Fibroblast of lung (primary cell): Measurements from ENCODE around the gene CARD14. TPM values are rescaled to one million over a fixed set of nuclear protein-coding genes. Genes with fewer than 3 reads are reported as not detected.

Experiments used
- DNase-seq, 2 donors: peaks; one replicate each; pipeline versions ENCODE4 v3.0.0 to v3.0.0-alpha.2; 2010; ENCODE audit warnings: low read depth in 2 of 2
- H2AFZ ChIP-seq: 2 replicates; pipeline ENCODE4 v1.5.1; 2012; ENCODE audit warnings: low read length, control low read depth, inconsistent platforms
- H3K27ac ChIP-seq: 2 replicates; pipeline ENCODE4 v1.5.1; 2011; ENCODE audit warnings: low read length, control low read depth; ENCODE audit not compliant: insufficient read depth
- H3K27me3 ChIP-seq: 2 replicates; pipeline ENCODE4 v1.5.1; 2011; ENCODE audit warnings: mild to moderate bottlenecking, low read length; ENCODE audit not compliant: control insufficient read depth, insufficient read depth
- H3K36me3 ChIP-seq: 2 replicates; pipeline ENCODE4 v1.5.1; 2011; ENCODE audit warnings: low read length; ENCODE audit not compliant: control insufficient read depth, insufficient read depth
- H3K4me1 ChIP-seq: 2 replicates; pipeline ENCODE4 v1.5.1; 2011; ENCODE audit warnings: low read length; ENCODE audit not compliant: control insufficient read depth, insufficient read depth; ENCODE audit errors: extremely low read depth
- H3K4me2 ChIP-seq: 2 replicates; pipeline ENCODE4 v1.5.1; 2011; ENCODE audit warnings: low read length, control low read depth; ENCODE audit not compliant: insufficient read depth; ENCODE audit errors: extremely low read depth
- H3K4me3 ChIP-seq, 4 experiments: fragments of 200-600 bp in 1 of 4; sonication (generic) in 1 of 4; replicated peaks in 1 of 4; 2 replicates each; pipeline ENCODE4 v1.5.1; 2011 to 2016; ENCODE audit warnings: low read length in 4 of 4, low read depth in 3 of 4, mild to moderate bottlenecking in 3 of 4, control low read depth in 2 of 4, inconsistent platforms in 1 of 4, mixed read lengths in 1 of 4; ENCODE audit not compliant: insufficient read depth in 1 of 4; ENCODE audit errors: control extremely low read depth in 1 of 4
- H3K79me2 ChIP-seq: 2 replicates; pipeline ENCODE4 v1.5.1; 2012; ENCODE audit warnings: mild to moderate bottlenecking, low read length, inconsistent platforms; ENCODE audit not compliant: control insufficient read depth, insufficient read depth
- H3K9ac ChIP-seq: 2 replicates; pipeline ENCODE4 v1.5.1; 2011; ENCODE audit warnings: mild to moderate bottlenecking, low read length, control low read depth; ENCODE audit not compliant: insufficient read depth
- H3K9me3 ChIP-seq: 2 replicates; pipeline ENCODE4 v1.5.1; 2012; ENCODE audit warnings: low read depth, low read length; ENCODE audit not compliant: control insufficient read depth, insufficient read depth
- H4K20me1 ChIP-seq: 2 replicates; pipeline ENCODE4 v1.5.1; 2011; ENCODE audit warnings: low read length; ENCODE audit not compliant: control insufficient read depth, insufficient read depth; ENCODE audit errors: extremely low read depth
- CTCF ChIP-seq, 2 donors: IDR thresholded peaks in 1 of 2; conservative IDR thresholded peaks in 1 of 2; 1 replicate in 1 of 2; 2 replicates in 1 of 2; pipeline ENCODE4 v1.5.1; 2011 to 2012; ENCODE audit warnings: low read length in 2 of 2, control low read depth in 1 of 2, inconsistent platforms in 1 of 2, low read depth in 1 of 2, mild to moderate bottlenecking in 1 of 2
- EZH2 ChIP-seq: IDR thresholded peaks from 2 replicates; pipeline ENCODE4 v1.5.1; 2012; ENCODE audit warnings: low read length, control low read depth, mild to moderate bottlenecking; ENCODE audit errors: missing control alignments
- polyA plus RNA-seq, 2 donors: library from polyadenylated mRNA; depleted of rRNA in 1 of 2; stranded (reverse) in 1 of 2; unstranded in 1 of 2; fragments of >200 nt; gene quantifications; 2 replicates each; pipeline ENCODE4 v1.2.1, GENCODE V29; 2011 to 2012; ENCODE audit warnings: missing spikeins in 1 of 2
- total RNA-seq: library from RNA; depleted of rRNA; stranded (reverse); fragments of >200 nt; gene quantifications from 2 replicates; pipeline ENCODE4 v1.2.1, GENCODE V29; 2014

CARD14 gene
- total and polyA plus RNA-seq, 2 donors (not counting 1 experiment from before 2014, with no cell fraction given), result 0.17 TPM; not detected in 1

- Histone ChIP-seq H3K27ac (no peak overlapping the region), H2AFZ (no peak overlapping the region), H3K27me3 (no peaks in the 10 kb centered on the region), H3K4me3 (no peak overlapping the region), H3K4me2 (no peak overlapping the region), H4K20me1 (no peaks in the 10 kb centered on the region), H3K9me3 (no peaks in the 10 kb centered on the region), H3K36me3 (no peaks in the 10 kb centered on the region), H3K4me1 (no peaks in the 10 kb centered on the region), H3K79me2 (no peaks in the 10 kb centered on the region), H3K9ac (no peak overlapping the region)
- TF ChIP-seq CTCF (conservative IDR thresholded peaks at IDR 0.05 in 1 of 2, IDR thresholded peaks at IDR 0.05 in 1 of 2; ENCODE audit: low read depth in 1 of 2, low read length in 2 of 2), result no peak
- DNase-seq, result no peak
Observed at GRCh38 chr17:80180192-80180591, 10.4 kb downstream of the CARD14 start.

- no peak overlapping the region for H3K9ac ChIP-seq
- H3K27me3 ChIP-seq, result no peaks in the 10 kb centered on the region
- H3K79me2 ChIP-seq, result no peaks in the 10 kb centered on the region
- H4K20me1 ChIP-seq, result no peaks in the 10 kb centered on the region
- no peak overlapping the region for H2AFZ ChIP-seq
- no peak for TF ChIP-seq CTCF (conservative IDR thresholded peaks at IDR 0.05 in 1 of 2, IDR thresholded peaks at IDR 0.05 in 1 of 2; ENCODE audit: low read depth in 1 of 2, low read length in 2 of 2)
- no peak overlapping the region for H3K4me2 ChIP-seq
- no peaks in the 10 kb centered on the region for H3K36me3 ChIP-seq
- no peak overlapping the region for H3K27ac ChIP-seq
- H3K4me3 ChIP-seq, result no peak overlapping the region
- no peaks in the 10 kb centered on the region for H3K4me1 ChIP-seq
- DNase-seq, result no peak
- no peaks in the 10 kb centered on the region for H3K9me3 ChIP-seq
Observed at GRCh38 chr17:80181431-80181830, 11.6 kb downstream of the CARD14 start.

- no peak overlapping the region for H3K9ac ChIP-seq
- no peaks in the 10 kb centered on the region for H3K79me2 ChIP-seq
- no peaks in the 10 kb centered on the region for H3K27me3 ChIP-seq
- no peak overlapping the region for H3K4me2 ChIP-seq
- H2AFZ ChIP-seq, result no peak overlapping the region
- H4K20me1 ChIP-seq, result no peaks in the 10 kb centered on the region
- TF ChIP-seq EZH2 (no peak), CTCF (conservative IDR thresholded peaks at IDR 0.05 in 1 of 2, IDR thresholded peaks at IDR 0.05 in 1 of 2; ENCODE audit: low read depth in 1 of 2, low read length in 2 of 2) (no peak)
- no peaks in the 10 kb centered on the region for H3K36me3 ChIP-seq
- no peaks in the 10 kb centered on the region for H3K9me3 ChIP-seq
- DNase-seq, result no peak
- no peak overlapping the region for H3K4me3 ChIP-seq
- H3K27ac ChIP-seq, result no peak overlapping the region
- no peaks in the 10 kb centered on the region for H3K4me1 ChIP-seq
Observed at GRCh38 chr17:80182118-80182844, 12.5 kb downstream of the CARD14 start.
